Calu3 (cell line): ENCODE data around the gene KCNJ5. TPM values are rescaled to one million over a fixed set of nuclear protein-coding genes. Genes with fewer than 3 reads are reported as not detected.

Experiments
- BruUV-seq: library from RNA; stranded (reverse); fragments of 400-500 nt; replicated peaks from 2 replicates; lab custom pipeline; 2021; lab: Mats Ljungman, UMichigan
- CTCF ChIA-PET: fragments of 300-600 bp; sonication (Branson Sonifier 250); formaldehyde crosslinking; loops from one replicate; lab custom pipeline; 2022; ENCODE audit warnings: antibody characterized with exemption; lab: Charles Lee
- DNase-seq: peaks from one replicate; pipeline ENCODE4 v3.0.0; 2022
- H3K27ac Mint-ChIP-seq: one replicate; pipeline ENCODE4 v1.8.0; 2022; ENCODE audit warnings: mixed read lengths; ENCODE audit not compliant: unreplicated experiment
- H3K27me3 Mint-ChIP-seq: one replicate; pipeline ENCODE4 v1.8.0; 2022; ENCODE audit warnings: mixed read lengths; ENCODE audit not compliant: unreplicated experiment
- H3K36me3 Mint-ChIP-seq: one replicate; pipeline ENCODE4 v1.8.0; 2022; ENCODE audit warnings: mild to moderate bottlenecking, moderate library complexity, mixed read lengths; ENCODE audit not compliant: insufficient read depth, unreplicated experiment
- H3K4me1 Mint-ChIP-seq: one replicate; pipeline ENCODE4 v1.8.0; 2022; ENCODE audit warnings: mild to moderate bottlenecking, low read depth, mixed read lengths; ENCODE audit not compliant: unreplicated experiment
- H3K4me3 Mint-ChIP-seq: one replicate; pipeline ENCODE4 v1.8.0; 2022; ENCODE audit warnings: mild to moderate bottlenecking, low read depth, moderate library complexity, mixed read lengths; ENCODE audit not compliant: unreplicated experiment
- H3K9me3 Mint-ChIP-seq: one replicate; pipeline ENCODE4 v1.8.0; 2022; ENCODE audit warnings: low read depth, mixed read lengths; ENCODE audit not compliant: unreplicated experiment
- intact Hi-C: fragments of 100-400 bp; cut with micrococcal nuclease; formaldehyde crosslinking; loops from one replicate; pipeline ENCODE4 v1.10.0; 2022; ENCODE audit not compliant: unreplicated experiment
- total RNA-seq: library from RNA; stranded (reverse); gene quantifications from 2 replicates; pipeline ENCODE4 v1.2.3, GENCODE V29; 2022
- TF ChIP-seq, protein P1 (sequence below): fragments of 200-600 bp; IDR thresholded peaks from one replicate; pipeline ENCODE4 v1.8.0; 2022; ENCODE audit warnings: antibody characterized with exemption; ENCODE audit not compliant: unreplicated experiment

The KCNJ5 gene
- total RNA-seq, 1 experiment from 2014 or later: not detected

DNA sequence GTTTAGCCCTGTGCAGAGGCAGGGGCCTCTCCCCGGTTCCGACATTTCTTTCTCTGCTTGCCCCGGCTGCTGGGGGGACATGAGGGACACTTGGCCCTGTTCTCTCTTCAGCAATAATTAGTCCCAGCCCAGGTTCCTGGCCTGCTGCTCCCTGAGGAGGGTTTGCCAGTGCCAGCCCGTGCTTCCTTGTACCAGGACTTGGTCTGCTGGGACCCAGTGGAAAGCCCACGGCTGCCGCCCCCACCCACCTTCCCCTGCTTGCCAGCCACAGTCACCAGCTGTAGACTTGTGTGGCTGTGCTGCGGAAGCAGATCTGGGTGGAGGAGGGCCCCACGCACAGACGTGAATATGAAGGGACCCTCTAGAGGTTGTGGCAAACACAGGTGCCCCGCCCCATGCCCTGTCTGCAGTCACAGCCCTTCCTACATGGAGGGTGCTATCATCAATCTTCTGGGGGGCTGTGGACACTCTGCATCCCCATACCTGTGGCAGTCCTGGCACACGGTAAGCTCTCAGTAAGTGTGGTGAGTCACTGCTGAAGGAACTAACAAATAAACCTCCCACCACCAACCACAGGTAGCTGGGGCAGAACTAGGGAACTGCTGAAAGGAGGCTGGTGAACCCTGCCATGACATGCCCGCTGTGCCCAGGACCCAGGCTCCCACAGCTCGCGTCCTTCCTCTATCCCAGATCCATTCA, 50.6 kb downstream of the KCNJ5 start:
- no peak for DNase-seq
- CTCF ChIA-PET: no interaction called here
- BruUV-seq: no TSS peak
- TF ChIP-seq, protein P1, sequence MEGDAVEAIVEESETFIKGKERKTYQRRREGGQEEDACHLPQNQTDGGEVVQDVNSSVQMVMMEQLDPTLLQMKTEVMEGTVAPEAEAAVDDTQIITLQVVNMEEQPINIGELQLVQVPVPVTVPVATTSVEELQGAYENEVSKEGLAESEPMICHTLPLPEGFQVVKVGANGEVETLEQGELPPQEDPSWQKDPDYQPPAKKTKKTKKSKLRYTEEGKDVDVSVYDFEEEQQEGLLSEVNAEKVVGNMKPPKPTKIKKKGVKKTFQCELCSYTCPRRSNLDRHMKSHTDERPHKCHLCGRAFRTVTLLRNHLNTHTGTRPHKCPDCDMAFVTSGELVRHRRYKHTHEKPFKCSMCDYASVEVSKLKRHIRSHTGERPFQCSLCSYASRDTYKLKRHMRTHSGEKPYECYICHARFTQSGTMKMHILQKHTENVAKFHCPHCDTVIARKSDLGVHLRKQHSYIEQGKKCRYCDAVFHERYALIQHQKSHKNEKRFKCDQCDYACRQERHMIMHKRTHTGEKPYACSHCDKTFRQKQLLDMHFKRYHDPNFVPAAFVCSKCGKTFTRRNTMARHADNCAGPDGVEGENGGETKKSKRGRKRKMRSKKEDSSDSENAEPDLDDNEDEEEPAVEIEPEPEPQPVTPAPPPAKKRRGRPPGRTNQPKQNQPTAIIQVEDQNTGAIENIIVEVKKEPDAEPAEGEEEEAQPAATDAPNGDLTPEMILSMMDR: no peak
- no peak overlapping the region for H3K4me3 Mint-ChIP-seq
- H3K36me3 Mint-ChIP-seq: peaks cover 7% of the 10 kb centered on the region
- intact Hi-C loops: no loop called here
- H3K4me1 Mint-ChIP-seq: no peaks in the 10 kb centered on the region
- no peaks in the 10 kb centered on the region for H3K9me3 Mint-ChIP-seq
- peaks cover 13% of the 10 kb centered on the region for H3K27me3 Mint-ChIP-seq
- no peak overlapping the region for H3K27ac Mint-ChIP-seq

DNA sequence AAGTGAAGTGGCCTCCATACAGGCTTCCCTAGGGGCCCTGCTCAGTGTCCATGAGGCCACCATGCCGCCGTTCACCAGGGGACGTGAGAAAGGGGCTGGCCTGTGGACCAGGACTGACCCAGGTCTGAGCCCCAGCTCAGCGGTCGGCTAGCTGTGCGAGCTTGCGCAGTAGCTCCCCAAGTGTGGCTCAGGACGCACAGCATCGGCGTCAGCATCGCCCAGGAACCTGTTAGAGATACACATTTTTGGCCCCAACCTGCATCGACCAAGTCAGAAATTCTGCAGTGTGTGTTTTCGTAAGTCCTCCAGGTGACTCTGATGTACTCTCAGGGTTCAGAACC, 51.1 kb downstream of the KCNJ5 start:
- CTCF ChIA-PET: no interaction called here
- no peaks in the 10 kb centered on the region for H3K4me1 Mint-ChIP-seq
- H3K4me3 Mint-ChIP-seq: no peak overlapping the region
- no TSS peak for BruUV-seq
- no peak overlapping the region for H3K27ac Mint-ChIP-seq
- DNase-seq: no peak
- intact Hi-C loops: no loop called here
- TF ChIP-seq, protein P1: no peak
- H3K27me3 Mint-ChIP-seq: peaks cover 13% of the 10 kb centered on the region
- peaks cover 7% of the 10 kb centered on the region for H3K36me3 Mint-ChIP-seq
- no peaks in the 10 kb centered on the region for H3K9me3 Mint-ChIP-seq

DNA sequence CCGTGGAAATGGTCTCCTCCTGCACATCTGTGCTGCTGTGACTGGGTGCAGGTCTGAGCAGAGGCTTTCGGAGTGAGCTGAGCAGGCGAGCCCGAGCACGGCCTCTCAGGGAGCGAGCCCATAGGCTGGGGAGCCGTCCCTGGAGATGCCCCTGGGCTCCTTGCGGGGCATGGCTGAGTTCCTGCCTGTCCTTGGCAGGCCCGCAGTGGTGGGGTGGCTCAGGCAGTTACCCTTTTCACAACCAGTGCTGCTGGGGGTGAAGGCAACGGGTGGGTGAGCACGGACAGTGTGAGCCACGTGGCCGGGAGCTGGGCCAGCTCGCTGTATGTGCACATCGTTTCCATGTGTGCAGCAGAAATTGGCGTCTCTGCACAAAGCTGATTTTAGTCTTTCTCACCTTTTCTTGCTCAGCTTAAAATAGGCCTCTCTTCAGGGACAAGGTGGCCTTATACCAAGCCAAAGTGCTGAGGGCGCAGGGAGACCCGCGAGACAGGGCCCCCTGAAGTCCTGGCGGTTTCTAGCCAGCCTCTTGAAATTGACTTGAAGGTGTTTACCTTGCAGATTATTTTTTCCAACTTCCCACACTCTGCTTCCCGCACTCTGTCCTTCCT, 51.8 kb downstream of the KCNJ5 start, which contains the start of gene TP53AIP1:
Gene TP53AIP1, minus strand, starts transcription at position 55 of the 611 bp plus-strand sequence. CDS start 5,053 bp downstream, outside the sequence.
- CTCF ChIA-PET: no interaction called here
- TF ChIP-seq, protein P1: no peak
- H3K4me1 Mint-ChIP-seq: no peaks in the 10 kb centered on the region
- H3K4me3 Mint-ChIP-seq: no peak within 1 kb of the TSS
- H3K27me3 Mint-ChIP-seq: peaks cover 11% of the 10 kb centered on the region
- H3K27ac Mint-ChIP-seq: no peak within 1 kb of the TSS
- intact Hi-C loops: no loop called here
- no peak for DNase-seq
- no TSS peak for BruUV-seq
- H3K36me3 Mint-ChIP-seq: peaks cover 7% of the 10 kb centered on the region
- no peaks in the 10 kb centered on the region for H3K9me3 Mint-ChIP-seq

DNA sequence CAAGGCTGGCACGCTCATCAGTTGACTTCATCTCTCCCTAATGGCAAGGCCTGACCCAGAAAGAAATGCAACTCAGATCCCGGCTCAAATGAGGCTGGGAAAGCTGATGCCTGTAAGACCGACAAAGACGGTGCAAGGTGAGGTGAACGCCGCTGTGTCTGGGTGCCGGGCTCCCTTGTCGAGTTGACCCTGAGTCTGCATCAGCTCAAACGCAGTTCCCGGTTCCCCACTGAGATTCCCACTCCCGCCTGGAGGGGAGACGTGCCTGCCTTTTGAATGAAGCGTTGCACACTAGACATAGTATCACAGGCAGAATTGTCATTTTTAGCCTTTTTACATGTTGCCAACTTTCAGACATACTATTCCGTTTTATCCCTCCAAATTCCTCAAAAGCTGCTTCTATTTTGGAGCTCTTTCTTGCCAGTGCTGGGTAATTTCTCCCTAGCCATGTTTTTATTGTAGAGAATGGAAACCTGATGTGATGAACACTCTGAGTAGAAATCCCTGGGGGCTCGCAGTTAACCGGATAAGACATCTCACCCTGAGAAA, 52.3 kb downstream of the KCNJ5 start:
- Mint-ChIP-seq H3K9me3 (no peaks in the 10 kb centered on the region), H3K36me3 (peaks cover 7% of the 10 kb centered on the region), H3K4me3 (no peak overlapping the region), H3K4me1 (no peaks in the 10 kb centered on the region), H3K27ac (no peak overlapping the region), H3K27me3 (peaks cover 5% of the 10 kb centered on the region)
- BruUV-seq: no TSS peak
- CTCF ChIA-PET: interaction anchor here (0.7 kb wide), 1 partner anchor 12 kb away, joined by 4 read pairs; no protein-coding TSS in a partner anchor
- DNase-seq: no peak
- intact Hi-C loops: no loop called here
- TF ChIP-seq, protein P1: no peak
